ENCODE data around the gene MT1A.
"Not testable (repeated sequence)": the region's sequence is repeated elsewhere in the genome, so short reads cannot be mapped to it uniquely, and the experiment has no call there.

Gene MT1A

DNA sequence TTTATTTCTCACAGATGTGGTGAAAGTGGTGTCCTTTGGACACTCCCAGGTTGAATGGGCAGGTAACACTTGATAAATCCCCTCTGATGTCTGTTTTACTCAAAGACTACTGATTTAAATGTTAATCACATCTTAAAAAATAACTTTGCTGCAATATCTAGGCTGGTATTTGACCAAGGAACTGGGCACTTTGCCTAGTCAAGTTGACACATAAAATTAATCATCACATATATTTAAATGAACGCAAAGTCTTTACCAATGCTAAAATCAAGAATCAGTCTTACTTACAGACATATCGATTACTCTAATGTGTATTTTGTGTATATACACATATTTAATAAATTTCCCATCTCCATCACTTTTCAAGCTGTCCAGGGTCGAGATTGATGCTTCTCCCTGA is 23.1 kb upstream of the MT1A start:
- Mint-ChIP-seq H3K36me3 (ENCODE audit: insufficient read depth) (no peaks in the 10 kb centered on the region), H3K9me3 (no peaks in the 10 kb centered on the region), H3K27ac (ENCODE audit: low read depth) (no peak overlapping the region), H3K4me3 (no peak overlapping the region), H3K4me1 (peaks cover 12% of the 10 kb centered on the region), H3K27me3 (peaks cover 14% of the 10 kb centered on the region)
- DNase-seq (ENCODE audit: low spot score in 2 of 2) = no peak
- ATAC-seq (replicated peaks; ENCODE audit: extremely low read depth, poor library complexity, severe bottlenecking) = no peak

- Mint-ChIP-seq H3K27ac (ENCODE audit: low read depth) (no peak overlapping the region), H3K9me3 (no peaks in the 10 kb centered on the region), H3K4me3 (peak overlapping the region; percentile 44), H3K4me1 (no peaks in the 10 kb centered on the region), H3K36me3 (ENCODE audit: insufficient read depth) (no peaks in the 10 kb centered on the region), H3K27me3 (peaks cover 14% of the 10 kb centered on the region)
- DNase-seq (ENCODE audit: low spot score in 2 of 2) (no peak), ATAC-seq (replicated peaks; ENCODE audit: extremely low read depth, poor library complexity, severe bottlenecking) (no peak)
Observed at GRCh38 chr16:56616608-56617211, 21.8 kb upstream of the MT1A start.

- no peaks in the 10 kb centered on the region for H3K4me1 Mint-ChIP-seq
- H3K27me3 Mint-ChIP-seq = peaks cover 14% of the 10 kb centered on the region
- peak overlapping the region; percentile 53 for H3K4me3 Mint-ChIP-seq
- H3K9me3 Mint-ChIP-seq = no peaks in the 10 kb centered on the region
- H3K27ac Mint-ChIP-seq (ENCODE audit: low read depth) = no peak overlapping the region
- H3K36me3 Mint-ChIP-seq (ENCODE audit: insufficient read depth) = no peaks in the 10 kb centered on the region
- no peak for DNase-seq (ENCODE audit: low spot score in 2 of 2)
- no peak for ATAC-seq (replicated peaks; ENCODE audit: extremely low read depth, poor library complexity, severe bottlenecking)
Observed at GRCh38 chr16:56617212-56618085, 21.0 kb upstream of the MT1A start.

DNA sequence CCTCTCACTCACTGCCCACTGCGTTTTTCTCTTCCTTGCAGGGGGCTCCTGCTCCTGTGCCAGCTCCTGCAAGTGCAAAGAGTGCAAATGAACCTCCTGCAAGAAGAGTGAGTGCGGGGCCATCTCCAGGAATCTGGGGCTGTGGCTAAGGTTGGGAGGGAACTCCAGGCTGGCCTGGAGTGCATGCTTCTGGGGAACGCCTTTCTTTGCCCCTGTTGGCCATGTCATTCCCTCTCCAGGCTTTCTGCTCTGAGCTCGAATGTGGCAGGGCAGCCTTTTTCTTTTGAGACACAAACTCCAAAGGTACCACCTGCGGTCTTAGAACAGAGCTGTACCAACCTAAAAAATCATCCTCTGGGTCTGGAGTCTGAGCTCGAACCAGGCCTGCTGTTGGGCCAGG is 20.3 kb upstream of the MT1A start:
- Mint-ChIP-seq H3K27ac (ENCODE audit: low read depth) (no peak overlapping the region), H3K9me3 (no peaks in the 10 kb centered on the region), H3K36me3 (ENCODE audit: insufficient read depth) (no peaks in the 10 kb centered on the region), H3K27me3 (peaks cover 14% of the 10 kb centered on the region), H3K4me3 (no peak overlapping the region), H3K4me1 (no peaks in the 10 kb centered on the region)
- DNase-seq (ENCODE audit: low spot score in 2 of 2) = no peak
- no peak for ATAC-seq (replicated peaks; ENCODE audit: extremely low read depth, poor library complexity, severe bottlenecking)

DNA sequence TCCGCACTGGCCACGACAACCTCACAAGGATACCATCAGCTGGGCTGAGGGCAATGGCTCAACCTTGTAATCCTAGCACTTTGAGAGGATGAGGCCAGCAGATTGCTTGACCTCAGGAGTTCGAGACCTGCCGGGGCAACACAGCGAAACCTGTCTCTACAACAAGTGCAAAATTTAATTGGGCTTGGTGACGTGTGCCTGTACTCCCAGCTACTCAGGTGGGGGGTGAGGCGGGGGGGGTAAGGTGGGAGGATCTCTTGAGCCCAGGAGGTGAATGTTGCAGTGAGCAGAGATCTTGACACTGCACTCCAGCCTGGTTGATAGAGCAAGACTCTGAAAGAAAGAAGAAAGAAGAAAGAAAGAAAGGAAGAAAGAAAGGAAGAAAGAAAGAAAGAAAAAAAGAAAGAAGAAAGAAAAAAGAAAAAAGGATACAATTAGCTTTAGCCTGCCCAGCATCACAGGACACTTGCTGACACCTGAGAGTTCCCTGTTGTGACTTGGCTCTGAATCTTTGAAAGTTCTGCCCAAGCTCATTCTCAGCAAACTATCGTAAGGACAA is 18.0 kb upstream of the MT1A start:
- ATAC-seq (replicated peaks; ENCODE audit: extremely low read depth, poor library complexity, severe bottlenecking) (no peak), DNase-seq (ENCODE audit: low spot score in 2 of 2) (no peak)
- Mint-ChIP-seq H3K4me1 (peaks cover 8% of the 10 kb centered on the region), H3K4me3 (no peak overlapping the region), H3K27ac (ENCODE audit: low read depth) (no peak overlapping the region), H3K36me3 (ENCODE audit: insufficient read depth) (peaks cover 2% of the 10 kb centered on the region), H3K9me3 (no peaks in the 10 kb centered on the region), H3K27me3 (peaks cover 14% of the 10 kb centered on the region)

DNA sequence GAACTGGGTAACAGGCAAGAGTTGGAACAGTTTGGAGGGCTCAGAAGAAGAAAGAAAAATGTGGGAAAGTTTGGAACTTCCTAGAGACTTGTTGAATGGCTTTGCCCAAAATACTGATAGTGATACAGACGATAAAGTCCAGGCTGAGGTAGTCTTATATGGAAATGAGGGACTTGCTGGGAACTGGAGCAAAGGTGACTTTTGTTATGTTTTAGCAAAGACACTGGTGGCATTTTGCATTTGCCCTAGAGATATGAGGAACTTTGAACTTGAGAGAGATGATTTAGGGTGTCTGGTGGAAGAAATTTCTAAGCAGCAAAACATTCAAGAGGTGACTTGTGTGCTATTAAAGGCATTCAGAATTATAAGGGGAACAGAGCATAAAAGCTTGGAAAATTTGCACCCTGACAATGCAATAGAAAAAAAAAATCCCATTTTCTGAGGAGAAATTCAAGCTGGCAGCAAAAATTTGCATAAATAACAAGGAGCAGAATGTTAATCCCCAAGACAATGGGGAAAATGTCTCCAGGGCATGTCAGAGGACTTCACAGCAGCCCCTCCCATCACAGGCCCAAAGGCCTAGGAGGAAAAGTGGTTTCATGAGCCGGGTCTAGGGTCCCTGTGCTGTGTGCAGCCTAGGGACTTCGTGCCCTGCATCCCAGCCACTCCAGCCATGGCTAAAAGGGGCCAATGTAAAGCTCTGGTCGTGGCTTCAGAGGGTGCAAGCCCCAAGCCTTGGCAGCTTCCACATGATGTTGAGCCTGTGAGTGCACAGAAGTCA is 16.6 kb upstream of the MT1A start:
- not testable (repeated sequence) for H3K4me3 Mint-ChIP-seq; H3K9me3 Mint-ChIP-seq; H3K27ac Mint-ChIP-seq (ENCODE audit: low read depth); ATAC-seq (replicated peaks; ENCODE audit: extremely low read depth, poor library complexity, severe bottlenecking); DNase-seq (ENCODE audit: low spot score in 2 of 2); H3K36me3 Mint-ChIP-seq (ENCODE audit: insufficient read depth)
- peaks cover 15% of the 10 kb centered on the region for H3K4me1 Mint-ChIP-seq
- peaks cover 10% of the 10 kb centered on the region for H3K27me3 Mint-ChIP-seq

DNA sequence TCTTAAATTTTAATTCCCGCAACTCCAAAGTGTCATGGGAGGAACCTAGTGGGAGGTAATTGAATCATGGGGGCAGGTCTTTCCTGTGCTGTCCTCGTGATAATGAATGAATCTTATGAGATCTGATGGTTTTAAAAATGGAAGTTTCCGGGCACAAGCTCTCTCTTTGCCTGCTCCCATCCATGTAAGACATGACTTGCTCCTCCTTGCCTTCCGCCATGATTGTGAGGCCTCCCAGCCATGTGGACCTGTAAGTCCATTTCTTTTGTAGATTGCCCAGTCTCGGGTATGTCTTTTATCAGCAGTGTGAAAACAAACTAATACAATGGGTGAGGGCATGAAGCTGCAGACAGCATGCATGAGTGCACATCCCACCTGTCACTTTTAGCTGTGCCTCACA is 15.3 kb upstream of the MT1A start:
- not testable (repeated sequence) for DNase-seq (ENCODE audit: low spot score in 2 of 2); H3K27ac Mint-ChIP-seq (ENCODE audit: low read depth); H3K36me3 Mint-ChIP-seq (ENCODE audit: insufficient read depth); H3K4me3 Mint-ChIP-seq; H3K9me3 Mint-ChIP-seq; ATAC-seq (replicated peaks; ENCODE audit: extremely low read depth, poor library complexity, severe bottlenecking); H3K27me3 Mint-ChIP-seq
- H3K4me1 Mint-ChIP-seq = peaks cover 15% of the 10 kb centered on the region

DNA sequence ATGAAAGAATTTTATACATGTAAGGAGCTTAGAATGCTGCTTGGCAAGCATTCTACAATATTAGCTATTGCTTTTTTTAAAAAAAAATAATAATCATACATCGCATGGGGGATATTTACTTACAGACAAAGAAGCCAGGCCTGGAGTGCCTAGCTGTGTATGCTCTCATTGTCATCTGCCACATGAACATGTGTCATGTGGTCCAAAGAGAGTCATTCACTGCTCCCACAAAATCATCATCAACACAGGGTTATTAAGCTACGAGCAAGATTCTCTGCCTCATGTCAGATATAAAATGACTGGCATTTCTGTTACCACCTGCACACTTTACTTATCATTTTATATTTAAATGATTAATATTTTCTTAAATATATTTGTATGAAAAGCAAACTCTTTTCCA is 14.8 kb upstream of the MT1A start:
- ATAC-seq (replicated peaks; ENCODE audit: extremely low read depth, poor library complexity, severe bottlenecking) (no peak), DNase-seq (ENCODE audit: low spot score in 2 of 2) (no peak)
- H3K27ac Mint-ChIP-seq (ENCODE audit: low read depth) = no peak overlapping the region
- peaks cover 15% of the 10 kb centered on the region for H3K4me1 Mint-ChIP-seq
- no peak overlapping the region for H3K4me3 Mint-ChIP-seq
- H3K27me3 Mint-ChIP-seq = no peaks in the 10 kb centered on the region
- H3K36me3 Mint-ChIP-seq (ENCODE audit: insufficient read depth) = peaks cover 5% of the 10 kb centered on the region
- no peaks in the 10 kb centered on the region for H3K9me3 Mint-ChIP-seq

DNA sequence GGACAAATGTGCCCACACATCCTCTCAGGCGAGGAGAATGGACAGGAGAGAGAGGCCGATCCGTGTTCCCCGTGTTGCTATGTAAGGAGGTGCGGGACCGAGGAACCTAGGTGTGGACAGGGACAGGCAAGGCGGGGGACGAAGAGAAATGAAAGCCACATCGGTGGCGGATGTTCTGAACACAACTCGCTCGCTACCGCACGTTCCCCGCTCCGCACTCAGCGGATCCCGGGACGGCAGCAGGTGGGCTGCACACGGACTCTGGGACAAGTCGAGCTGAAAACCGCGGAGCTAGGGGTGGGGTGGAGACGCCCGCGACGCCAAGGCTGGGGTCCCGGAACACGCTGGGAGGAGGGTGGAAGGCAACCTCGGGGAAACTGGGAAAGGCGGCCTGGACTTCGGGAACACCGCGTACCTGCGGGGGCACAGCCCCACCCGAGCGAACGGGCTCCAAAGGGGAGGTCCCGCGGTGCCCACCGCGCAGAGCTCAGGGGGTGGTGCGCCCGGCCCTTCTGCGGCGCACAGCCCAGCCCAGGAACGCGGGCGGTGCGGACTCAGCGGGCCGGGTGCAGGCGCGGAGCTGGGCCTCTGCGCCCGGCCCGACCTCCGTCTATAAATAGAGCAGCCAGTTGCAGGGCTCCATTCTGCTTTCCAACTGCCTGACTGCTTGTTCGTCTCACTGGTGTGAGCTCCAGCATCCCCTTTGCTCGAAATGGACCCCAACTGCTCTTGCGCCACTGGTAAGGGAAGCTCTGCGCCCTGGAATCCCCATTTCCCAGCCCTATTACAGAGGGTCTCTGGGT is 13.1 kb upstream of the MT1A start, which contains the start of gene MT1E:
MT1E (plus strand) TSS at position 642 of the 803 bp plus-strand sequence; CDS start at position 713, 71 bp downstream.
- peak within 1 kb of the TSS; percentile 97 for H3K4me3 Mint-ChIP-seq
- peaks cover 15% of the 10 kb centered on the region for H3K4me1 Mint-ChIP-seq
- H3K9me3 Mint-ChIP-seq = no peaks in the 10 kb centered on the region
- peaks cover 1% of the 10 kb centered on the region for H3K27me3 Mint-ChIP-seq
- DNase-seq (ENCODE audit: low spot score in 2 of 2) (peak in 1 of 2 donors; percentile 54), ATAC-seq (replicated peaks; ENCODE audit: extremely low read depth, poor library complexity, severe bottlenecking) (peak; percentile 98)
- peak within 1 kb of the TSS; percentile 91 for H3K27ac Mint-ChIP-seq (ENCODE audit: low read depth)
- H3K36me3 Mint-ChIP-seq (ENCODE audit: insufficient read depth) = peaks cover 5% of the 10 kb centered on the region

DNA sequence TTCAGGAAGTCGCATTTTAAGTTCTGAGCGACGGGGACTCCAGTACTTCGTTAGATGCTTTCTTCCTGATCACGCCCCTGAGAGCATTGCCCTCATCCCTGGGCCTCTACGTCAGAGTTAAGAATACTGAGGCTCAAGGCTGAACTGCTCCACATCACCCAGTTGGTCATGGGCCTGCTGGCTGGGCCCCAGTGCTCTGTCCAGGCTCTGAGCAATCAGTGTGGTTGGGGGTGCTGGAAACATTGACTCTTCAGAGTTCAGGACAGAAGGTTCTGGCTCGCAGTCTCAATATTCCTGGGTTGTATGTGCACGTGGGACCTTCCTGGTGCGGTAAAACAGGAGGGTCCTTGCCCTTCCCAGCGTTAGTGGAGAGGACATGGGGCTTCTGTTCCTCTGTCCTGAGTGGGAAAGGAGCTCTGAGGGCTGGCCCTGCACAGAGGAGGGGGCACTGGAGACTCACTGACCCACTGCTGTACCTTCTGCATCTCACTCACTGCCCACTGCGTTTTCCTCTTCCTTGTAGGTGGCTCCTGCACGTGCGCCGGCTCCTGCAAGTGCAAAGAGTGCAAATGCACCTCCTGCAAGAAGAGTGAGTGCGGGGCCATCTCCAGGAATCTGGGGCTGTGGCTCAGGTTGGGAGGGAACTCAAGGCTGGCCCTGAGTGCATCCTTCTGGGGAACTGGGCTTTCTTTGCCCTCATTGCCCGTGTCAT is 12.4 kb upstream of the MT1A start:
- Mint-ChIP-seq H3K27me3 (peaks cover 9% of the 10 kb centered on the region), H3K4me3 (peak overlapping the region; percentile 97), H3K36me3 (ENCODE audit: insufficient read depth) (peaks cover 5% of the 10 kb centered on the region), H3K9me3 (no peaks in the 10 kb centered on the region), H3K4me1 (peaks cover 15% of the 10 kb centered on the region), H3K27ac (ENCODE audit: low read depth) (peak overlapping the region; percentile 91)
- ATAC-seq (replicated peaks; ENCODE audit: extremely low read depth, poor library complexity, severe bottlenecking) (peak; percentile 13), DNase-seq (ENCODE audit: low spot score in 2 of 2) (no peak)

DNA sequence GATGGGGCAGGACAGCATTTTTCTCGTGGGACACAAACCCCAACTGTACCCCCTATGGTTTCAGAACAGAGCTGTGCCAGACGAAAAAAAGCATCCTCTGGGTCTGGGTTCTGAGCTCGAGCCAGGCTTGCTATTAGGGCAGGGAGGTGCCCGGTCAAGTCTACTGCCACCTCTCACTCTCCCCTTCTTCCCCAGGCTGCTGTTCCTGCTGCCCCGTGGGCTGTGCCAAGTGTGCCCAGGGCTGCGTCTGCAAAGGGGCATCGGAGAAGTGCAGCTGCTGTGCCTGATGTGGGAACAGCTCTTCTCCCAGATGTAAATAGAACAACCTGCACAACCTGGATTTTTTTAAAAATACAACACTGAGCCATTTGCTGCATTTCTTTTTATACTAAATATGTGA is 11.8 kb upstream of the MT1A start:
- Mint-ChIP-seq H3K27ac (ENCODE audit: low read depth) (no peak overlapping the region), H3K9me3 (no peaks in the 10 kb centered on the region), H3K4me1 (peaks cover 16% of the 10 kb centered on the region), H3K27me3 (peaks cover 15% of the 10 kb centered on the region), H3K4me3 (peak overlapping the region; percentile 97), H3K36me3 (ENCODE audit: insufficient read depth) (peaks cover 5% of the 10 kb centered on the region)
- ATAC-seq (replicated peaks; ENCODE audit: extremely low read depth, poor library complexity, severe bottlenecking) (no peak), DNase-seq (ENCODE audit: low spot score in 2 of 2) (no peak)
